ENCODE results near the gene POT1. TPM values are rescaled to one million over a fixed set of nuclear protein-coding genes. Genes with fewer than 3 reads are reported as not detected.
"Not testable (repeated sequence)": the region's sequence is repeated elsewhere in the genome, so short reads cannot be mapped to it uniquely, and the experiment has no call there.

The POT1 gene
- polyA plus RNA-seq (2011; rRNA removed) (12.0 and 25.1 TPM in 2 replicates), polyA minus RNA-seq (2011; rRNA and poly(A)+ RNA removed) (19.2 and 24.8 TPM in 2 replicates)

- ChIA-PET CTCF (interaction anchor here (0.6 kb wide), 1 partner anchor 70 kb away, joined by 3 read pairs; no protein-coding TSS in a partner anchor), POLR2A (no interaction called here)
- no peak for TF ChIP-seq CTCF (IDR thresholded peaks at IDR 0.05; ENCODE audit: insufficient read depth, low read depth, low read length)
- peak within 1 kb of the TSS; percentile 60 for H3K4me3 ChIP-seq (ENCODE audit: low read depth, low read length)
- no peaks in the 10 kb centered on the region for H3K27me3 ChIP-seq (ENCODE audit: control insufficient read depth, insufficient read depth, low read length)
- DNase-seq (ENCODE audit: low read depth): peak; percentile 98
- no peaks in the 10 kb centered on the region for H3K36me3 ChIP-seq (ENCODE audit: control insufficient read depth, insufficient read depth, low read length)
Observed at GRCh38 chr7:124929467-124930172, at the start of gene POT1. Gene POT1, minus strand, starts transcription at chr7:124929825. Its CDS starts 32,652 bp downstream, at chr7:124897173.

GRCh38 chr7:124975131-124975530 lies 45.5 kb upstream of the POT1 start:
- H3K27me3 ChIP-seq (ENCODE audit: control insufficient read depth, insufficient read depth, low read length); H3K36me3 ChIP-seq (ENCODE audit: control insufficient read depth, insufficient read depth, low read length); POLR2A ChIA-PET; H3K4me3 ChIP-seq (ENCODE audit: low read depth, low read length); DNase-seq (ENCODE audit: low read depth); CTCF ChIA-PET: not testable (repeated sequence)

- ChIA-PET CTCF (no interaction called here), POLR2A (no interaction called here)
- no peaks in the 10 kb centered on the region for H3K36me3 ChIP-seq (ENCODE audit: control insufficient read depth, insufficient read depth, low read length)
- no peak for DNase-seq (ENCODE audit: low read depth)
- no peaks in the 10 kb centered on the region for H3K27me3 ChIP-seq (ENCODE audit: control insufficient read depth, insufficient read depth, low read length)
- TF ChIP-seq CTCF (IDR thresholded peaks at IDR 0.05; ENCODE audit: insufficient read depth, low read depth, low read length): no peak
- H3K4me3 ChIP-seq (ENCODE audit: low read depth, low read length): no peak overlapping the region
Observed at GRCh38 chr7:124965553-124965952, 35.9 kb upstream of the POT1 start.

- H3K36me3 ChIP-seq (ENCODE audit: control insufficient read depth, insufficient read depth, low read length): no peaks in the 10 kb centered on the region
- TF ChIP-seq CTCF (IDR thresholded peaks at IDR 0.05; ENCODE audit: insufficient read depth, low read depth, low read length): no peak
- no peak overlapping the region for H3K4me3 ChIP-seq (ENCODE audit: low read depth, low read length)
- ChIA-PET CTCF (interaction anchor here (0.6 kb wide), 1 partner anchor 190 kb away, joined by 3 read pairs; no protein-coding TSS in a partner anchor), POLR2A (no interaction called here)
- H3K27me3 ChIP-seq (ENCODE audit: control insufficient read depth, insufficient read depth, low read length): no peaks in the 10 kb centered on the region
- DNase-seq (ENCODE audit: low read depth): no peak
Observed at GRCh38 chr7:124959676-124960075, 30.1 kb upstream of the POT1 start.

- POLR2A ChIA-PET; DNase-seq (ENCODE audit: low read depth); H3K4me3 ChIP-seq (ENCODE audit: low read depth, low read length); CTCF ChIA-PET; H3K27me3 ChIP-seq (ENCODE audit: control insufficient read depth, insufficient read depth, low read length); H3K36me3 ChIP-seq (ENCODE audit: control insufficient read depth, insufficient read depth, low read length): not testable (repeated sequence)
Observed at GRCh38 chr7:124957952-124958351, 28.3 kb upstream of the POT1 start.

GRCh38 chr7:124956160-124956559 lies 26.5 kb upstream of the POT1 start:
- DNase-seq (ENCODE audit: low read depth): no peak
- no peaks in the 10 kb centered on the region for H3K27me3 ChIP-seq (ENCODE audit: control insufficient read depth, insufficient read depth, low read length)
- H3K36me3 ChIP-seq (ENCODE audit: control insufficient read depth, insufficient read depth, low read length): no peaks in the 10 kb centered on the region
- H3K4me3 ChIP-seq (ENCODE audit: low read depth, low read length): no peak overlapping the region
- POLR2A ChIA-PET: no interaction called here
- CTCF ChIA-PET: no interaction called here
- no peak for TF ChIP-seq CTCF (IDR thresholded peaks at IDR 0.05; ENCODE audit: insufficient read depth, low read depth, low read length)

Data from BJ (cell line).